ENCODE results near the gene MCL1.

The MCL1 gene

DNA sequence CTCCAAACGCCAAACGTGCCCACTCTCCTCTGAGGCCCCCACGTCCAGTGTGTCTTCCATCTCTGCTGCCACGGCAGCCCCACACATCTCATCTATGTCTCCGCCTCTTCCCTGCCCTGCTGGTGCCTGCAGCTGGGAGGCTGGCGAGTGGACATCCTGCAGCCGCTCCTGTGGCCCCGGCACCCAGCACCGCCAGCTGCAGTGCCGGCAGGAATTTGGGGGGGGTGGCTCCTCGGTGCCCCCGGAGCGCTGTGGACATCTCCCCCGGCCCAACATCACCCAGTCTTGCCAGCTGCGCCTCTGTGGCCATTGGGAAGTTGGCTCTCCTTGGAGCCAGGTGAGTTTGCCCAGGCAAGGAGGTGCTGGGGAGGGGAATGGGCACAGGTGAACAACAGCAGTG, 21.6 kb downstream of the MCL1 start:
- DNase-seq (ENCODE audit: low read depth in 1 of 2, low spot score in 1 of 2), result no peak

GRCh38 chr1:150557065-150557600, 22.3 kb downstream of the MCL1 start:
- no peak for DNase-seq (ENCODE audit: low read depth in 1 of 2, low spot score in 1 of 2)

DNA sequence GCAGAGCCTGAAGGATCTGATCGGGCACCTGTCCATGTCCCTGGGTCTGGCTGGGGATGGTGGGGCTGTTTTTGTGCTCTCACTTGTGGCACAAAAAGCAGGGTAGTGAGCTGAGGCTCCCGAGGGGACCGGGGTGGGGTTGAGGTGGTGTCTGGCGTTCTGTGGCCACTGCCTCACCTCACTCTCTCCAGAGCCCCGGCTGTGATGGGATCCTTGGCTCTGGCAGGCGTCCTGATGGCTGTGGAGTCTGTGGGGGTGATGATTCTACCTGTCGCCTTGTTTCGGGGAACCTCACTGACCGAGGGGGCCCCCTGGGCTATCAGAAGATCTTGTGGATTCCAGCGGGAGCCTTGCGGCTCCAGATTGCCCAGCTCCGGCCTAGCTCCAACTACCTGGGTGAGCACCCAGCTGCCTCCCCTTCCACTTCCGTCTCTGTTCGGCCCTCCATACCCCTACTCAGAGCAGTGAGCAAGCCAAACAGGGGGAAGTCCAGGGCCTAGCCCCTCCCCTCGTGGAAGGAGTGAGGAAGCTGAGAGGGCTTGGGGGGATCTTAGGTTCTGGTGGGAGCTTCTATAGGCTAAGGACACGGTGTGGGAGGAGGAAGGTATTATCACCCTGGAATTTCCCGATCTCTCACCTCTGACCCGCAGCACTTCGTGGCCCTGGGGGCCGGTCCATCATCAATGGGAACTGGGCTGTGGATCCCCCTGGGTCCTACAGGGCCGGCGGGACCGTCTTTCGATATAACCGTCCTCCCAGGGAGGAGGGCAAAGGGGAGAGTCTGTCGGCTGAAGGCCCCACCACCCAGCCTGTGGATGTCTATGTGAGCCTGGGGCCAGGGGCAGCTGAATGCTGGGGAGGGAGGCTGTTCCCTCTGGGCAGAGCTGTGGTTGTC, 23.2 kb downstream of the MCL1 start:
- DNase-seq (ENCODE audit: low read depth in 1 of 2, low spot score in 1 of 2), result no peak

GRCh38 chr1:150555198-150555970, 24.0 kb downstream of the MCL1 start:
- DNase-seq (ENCODE audit: low read depth in 1 of 2, low spot score in 1 of 2), result no peak

GRCh38 chr1:150554086-150554452, 25.3 kb downstream of the MCL1 start:
- DNase-seq (ENCODE audit: low read depth in 1 of 2, low spot score in 1 of 2), result no peak

- DNase-seq (ENCODE audit: low read depth in 1 of 2, low spot score in 1 of 2), result no peak
Observed at GRCh38 chr1:150553392-150554085, 25.9 kb downstream of the MCL1 start.

GRCh38 chr1:150552911-150553289, 26.5 kb downstream of the MCL1 start:
- no peak for DNase-seq (ENCODE audit: low read depth in 1 of 2, low spot score in 1 of 2)

DNA sequence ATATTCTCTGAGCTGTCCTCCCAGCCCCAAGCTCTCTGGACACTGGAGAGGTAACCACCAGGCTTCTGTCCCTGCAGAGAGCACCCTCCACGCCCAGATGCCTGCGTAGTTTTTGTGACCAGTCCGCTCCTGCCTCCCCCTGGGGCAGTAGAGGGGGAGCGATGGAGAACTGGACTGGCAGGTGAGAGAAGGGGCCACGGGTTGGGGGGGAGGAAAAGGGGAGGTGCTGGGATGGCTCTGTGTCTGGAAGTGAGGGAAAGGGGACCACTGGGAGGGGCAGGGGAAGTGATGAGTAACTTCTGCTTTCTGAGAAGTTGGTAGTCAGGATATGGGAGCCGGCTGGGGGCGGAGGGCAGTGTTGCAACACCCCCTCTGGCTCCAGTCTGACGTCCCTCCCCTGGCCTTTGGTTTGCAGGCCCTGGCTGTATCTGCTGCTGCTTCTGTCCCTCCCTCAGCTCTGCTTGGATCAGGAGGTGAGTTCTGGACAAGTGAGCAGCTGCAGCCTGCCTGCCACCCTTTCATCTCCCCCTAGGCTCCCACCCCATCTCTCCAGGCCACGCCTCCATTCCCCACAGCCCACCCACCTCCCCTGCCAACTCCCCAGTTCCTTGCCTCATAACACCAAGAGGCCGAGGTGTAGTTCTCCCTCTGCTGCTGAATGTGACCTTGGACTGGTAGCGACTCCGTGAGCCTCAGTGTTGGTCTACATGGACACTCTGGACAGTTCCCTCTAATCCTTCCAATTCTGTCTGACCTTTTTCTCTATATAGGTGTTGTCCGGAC, 27.1 kb downstream of the MCL1 start:
- DNase-seq (ENCODE audit: low read depth in 1 of 2, low spot score in 1 of 2), result no peak

DNA sequence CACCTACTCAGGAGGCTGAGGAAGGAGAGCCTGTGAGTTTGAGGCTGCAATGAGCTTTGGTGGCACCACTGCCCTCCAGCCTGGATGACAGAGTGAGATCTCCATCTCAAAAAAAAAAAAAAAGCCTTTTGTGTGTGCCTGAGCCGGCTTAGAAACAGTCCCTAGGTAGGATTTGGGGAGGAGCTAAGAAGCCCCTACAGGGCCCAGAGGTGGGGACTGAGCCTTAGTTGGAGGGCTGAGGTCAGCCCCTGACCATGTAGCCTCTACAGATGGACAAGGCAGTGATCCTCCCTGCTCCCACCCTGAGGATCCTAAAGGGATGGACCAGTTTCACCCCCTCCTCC, 27.7 kb downstream of the MCL1 start:
- no peak for DNase-seq (ENCODE audit: low read depth in 1 of 2, low spot score in 1 of 2)

DNA sequence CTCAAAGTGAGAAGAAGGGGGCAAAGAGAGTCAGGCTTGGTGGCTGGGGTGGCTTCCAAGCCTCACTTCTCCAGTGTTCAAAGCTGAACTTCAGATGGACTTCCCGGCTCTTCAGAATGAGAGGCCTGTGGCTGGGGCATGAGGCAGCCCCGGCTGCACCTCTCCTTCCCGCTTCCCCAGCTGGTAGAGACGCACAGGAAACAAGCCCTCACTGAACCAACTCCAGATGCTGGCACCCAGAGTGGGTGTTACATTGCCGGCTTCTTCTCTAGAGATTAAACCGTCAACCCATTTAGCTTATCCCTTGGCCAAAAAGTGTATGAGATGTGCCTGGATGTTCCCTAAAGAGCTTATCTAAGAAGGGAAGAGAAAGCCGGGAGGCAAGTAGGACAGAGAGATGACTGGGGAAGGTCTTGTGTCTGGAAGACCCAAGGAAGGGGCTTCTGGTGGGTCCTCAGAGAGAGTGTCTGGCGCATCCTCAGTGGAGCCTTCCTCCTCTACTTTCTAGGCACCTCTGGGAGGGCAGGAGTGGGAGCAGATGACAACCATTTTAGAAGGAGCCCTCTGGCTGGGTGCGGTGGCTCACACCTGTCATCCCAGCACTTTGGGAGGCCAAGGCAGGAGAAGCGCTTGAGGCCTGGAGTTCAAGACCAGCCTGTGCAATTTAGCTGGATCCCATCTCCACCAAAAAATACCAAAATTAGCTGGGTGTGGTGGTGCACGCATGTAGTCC, 28.2 kb downstream of the MCL1 start:
- no peak for DNase-seq (ENCODE audit: low read depth in 1 of 2, low spot score in 1 of 2)

- no peak for DNase-seq (ENCODE audit: low read depth in 1 of 2, low spot score in 1 of 2)
Observed at GRCh38 chr1:150550222-150551050, 29.0 kb downstream of the MCL1 start.

GRCh38 chr1:150549496-150550221, 29.8 kb downstream of the MCL1 start:
- DNase-seq (ENCODE audit: low read depth in 1 of 2, low spot score in 1 of 2), result no peak

DNA sequence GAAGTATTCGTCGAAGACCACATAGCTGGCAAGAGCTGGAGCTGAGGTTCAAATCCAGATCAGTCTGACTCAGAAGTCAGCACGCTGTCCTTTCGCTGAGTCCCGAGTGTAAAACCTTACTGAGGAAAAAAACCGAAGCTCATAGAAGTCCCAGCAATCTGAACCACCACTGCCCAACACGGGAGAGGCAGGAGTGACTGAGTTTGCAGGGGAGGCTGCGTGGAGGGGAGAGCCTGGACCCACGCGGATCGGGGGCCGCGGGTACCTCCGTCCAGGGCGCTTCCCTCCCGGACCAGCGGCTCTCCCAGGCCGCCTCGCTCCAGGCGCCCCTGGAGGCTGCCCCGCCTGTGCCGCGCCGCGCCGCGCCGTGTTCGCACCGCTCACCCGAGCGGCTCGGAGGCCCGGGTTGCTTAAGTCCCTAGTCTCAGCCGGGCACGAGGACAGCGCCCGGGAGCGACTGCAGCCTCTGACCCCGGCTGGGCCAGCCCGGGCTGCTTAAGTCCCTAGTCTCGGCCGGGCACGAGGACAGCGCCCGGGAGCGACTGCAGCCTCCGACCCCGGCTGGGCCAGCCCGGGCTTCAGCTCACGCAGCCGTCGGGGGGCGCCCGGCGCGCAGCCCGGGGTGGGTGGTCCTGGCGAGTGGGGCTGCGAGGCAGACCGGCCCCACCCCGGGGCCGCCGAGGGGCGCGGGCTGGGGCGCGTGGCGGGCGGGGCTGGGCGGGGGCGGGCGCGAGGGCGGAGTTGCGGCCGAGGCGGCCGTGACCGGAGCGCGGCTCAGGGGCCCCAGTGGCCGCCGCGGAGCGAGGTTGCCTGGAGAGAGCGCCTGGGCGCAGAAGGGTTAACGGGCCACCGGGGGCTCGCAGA, 30.5 kb downstream of the MCL1 start, which contains the start of gene ADAMTSL4:
ADAMTSL4 (plus strand) TSS at position 777 of the 864 bp plus-strand sequence. CDS start 2,881 bp downstream, outside the sequence.
- no peak for DNase-seq (ENCODE audit: low read depth in 1 of 2, low spot score in 1 of 2)

DNA sequence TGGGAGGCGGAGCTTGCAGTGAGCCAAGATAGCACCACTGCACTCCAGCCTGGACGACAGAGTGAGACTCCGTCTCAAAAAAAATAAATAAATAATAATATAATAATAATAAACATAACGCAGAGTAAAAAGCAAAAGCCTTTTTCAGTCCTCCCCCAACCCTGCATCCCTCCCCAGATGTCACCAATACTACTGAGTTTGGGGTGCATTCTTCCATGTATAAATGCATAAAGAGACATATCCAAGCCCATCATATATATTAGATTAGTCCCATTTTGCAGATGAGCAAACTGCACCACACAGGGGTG, 31.1 kb downstream of the MCL1 start:
- no peak for DNase-seq (ENCODE audit: low read depth in 1 of 2, low spot score in 1 of 2)

DNA sequence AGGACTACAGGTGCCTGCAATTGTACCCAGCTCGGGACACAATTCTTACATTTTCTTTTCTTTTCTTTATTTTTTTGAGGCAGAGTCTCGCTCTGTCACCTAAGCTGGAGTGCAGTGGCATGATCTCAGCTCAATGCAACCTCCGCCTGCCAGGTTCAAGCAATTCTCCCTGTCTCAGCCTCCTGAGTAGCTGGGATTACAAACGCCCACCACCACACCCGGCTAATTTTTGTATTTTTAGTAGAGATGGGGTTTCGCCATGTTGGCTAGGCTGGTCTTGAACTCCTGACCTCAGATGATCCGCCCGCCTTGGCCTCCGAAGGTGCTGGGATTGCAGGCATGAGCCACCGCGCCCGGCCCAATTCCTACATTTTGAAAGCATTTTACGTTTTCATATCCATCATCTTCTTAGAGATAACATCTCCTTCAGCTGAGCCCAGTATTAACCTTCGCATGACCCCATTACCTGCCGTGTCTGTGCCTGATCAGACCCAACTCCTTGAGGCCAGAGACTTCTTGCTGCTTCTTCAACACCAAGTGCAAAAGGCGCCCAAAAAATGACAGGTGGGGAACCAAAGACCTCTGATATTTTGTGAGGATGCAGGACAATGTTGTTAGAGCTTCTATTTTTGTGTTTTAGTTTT, 33.0 kb downstream of the MCL1 start:
- DNase-seq (ENCODE audit: low read depth in 1 of 2, low spot score in 1 of 2), result no peak

GRCh38 chr1:150545486-150546032, 33.9 kb downstream of the MCL1 start:
- DNase-seq (ENCODE audit: low read depth in 1 of 2, low spot score in 1 of 2), result no peak

GRCh38 chr1:150544204-150544603, 35.2 kb downstream of the MCL1 start:
- no peak for DNase-seq (ENCODE audit: low read depth in 1 of 2, low spot score in 1 of 2)

Data from activated T-helper 1 cell treated with anti-CD3 and anti-CD28 coated beads, Interleukin-2, amount 50 U/mL, for 16 hours (primary cell).